Measurements from ENCODE around the gene ESPN. TPM values are rescaled to one million over a fixed set of nuclear protein-coding genes. Genes with fewer than 3 reads are reported as not detected.

Gene ESPN
- total RNA-seq, 1 experiment from 2014 or later = 8.5 TPM

DNA sequence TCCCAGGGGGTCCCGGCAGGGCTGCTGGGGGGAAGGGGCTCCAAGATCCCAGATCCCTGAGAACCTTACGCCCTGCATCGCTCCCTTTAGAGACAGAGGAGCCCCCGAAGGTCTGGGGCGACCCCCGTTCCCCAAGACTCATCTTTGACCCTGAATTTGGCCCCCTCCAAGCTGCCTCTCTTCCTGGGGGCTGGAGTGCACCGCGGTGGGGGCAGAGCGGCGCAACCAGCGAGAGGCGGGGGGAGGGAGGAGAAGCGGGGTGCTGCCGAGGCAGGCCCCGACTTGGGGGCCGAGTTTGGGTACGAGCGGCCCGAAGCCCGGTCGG lies 72.3 kb downstream of the ESPN start:
- in situ Hi-C loops (cut with HindIII; ENCODE audit: low pct_unique_long_range_greater_than_20kb, low sequenced_read_pairs) = no loop called here

GRCh38 chr1:6497215-6497866 lies 72.8 kb downstream of the ESPN start:
- H3K36me3 ChIP-seq (ENCODE audit: control insufficient read depth, insufficient read depth, low read length) = no peaks in the 10 kb centered on the region
- intact Hi-C loops (cut with micrococcal nuclease; ENCODE audit: unreplicated experiment) = no loop called here
- H3K27ac ChIP-seq (ENCODE audit: low read length) = no peak overlapping the region
- H3K4me1 ChIP-seq (ENCODE audit: control insufficient read depth, insufficient read depth, low read length) = peaks cover 13% of the 10 kb centered on the region
- BruUV-seq (replicated peaks) = no TSS peak
- no peak for TF ChIP-seq SIN3A (IDR thresholded peaks at IDR 0.05; ENCODE audit: borderline replicate concordance, insufficient read depth, low read depth, low read length)
- TF ChIP-seq TCF7L2 (IDR thresholded peaks at IDR 0.05; ENCODE audit: low read depth, low read length) = no peak
- no peak for TF ChIP-seq POLR2AphosphoS5 (IDR thresholded peaks at IDR 0.05; ENCODE audit: low read depth, low read length)
- TF ChIP-seq, protein P1, sequence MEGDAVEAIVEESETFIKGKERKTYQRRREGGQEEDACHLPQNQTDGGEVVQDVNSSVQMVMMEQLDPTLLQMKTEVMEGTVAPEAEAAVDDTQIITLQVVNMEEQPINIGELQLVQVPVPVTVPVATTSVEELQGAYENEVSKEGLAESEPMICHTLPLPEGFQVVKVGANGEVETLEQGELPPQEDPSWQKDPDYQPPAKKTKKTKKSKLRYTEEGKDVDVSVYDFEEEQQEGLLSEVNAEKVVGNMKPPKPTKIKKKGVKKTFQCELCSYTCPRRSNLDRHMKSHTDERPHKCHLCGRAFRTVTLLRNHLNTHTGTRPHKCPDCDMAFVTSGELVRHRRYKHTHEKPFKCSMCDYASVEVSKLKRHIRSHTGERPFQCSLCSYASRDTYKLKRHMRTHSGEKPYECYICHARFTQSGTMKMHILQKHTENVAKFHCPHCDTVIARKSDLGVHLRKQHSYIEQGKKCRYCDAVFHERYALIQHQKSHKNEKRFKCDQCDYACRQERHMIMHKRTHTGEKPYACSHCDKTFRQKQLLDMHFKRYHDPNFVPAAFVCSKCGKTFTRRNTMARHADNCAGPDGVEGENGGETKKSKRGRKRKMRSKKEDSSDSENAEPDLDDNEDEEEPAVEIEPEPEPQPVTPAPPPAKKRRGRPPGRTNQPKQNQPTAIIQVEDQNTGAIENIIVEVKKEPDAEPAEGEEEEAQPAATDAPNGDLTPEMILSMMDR (IDR thresholded peaks at IDR 0.05) = no peak
- TF ChIP-seq REST (IDR thresholded peaks at IDR 0.05; ENCODE audit: insufficient read depth in 1 of 2, low read depth in 2 of 2, low read length in 1 of 2) = no peak
- ATAC-seq = peak; percentile 72
- ChIA-PET POLR2A (no interaction called here), CTCF (no interaction called here)
- peak overlapping the region; percentile 54 to 59 for H3K4me3 ChIP-seq (ENCODE audit: low read depth in 2 of 2, low read length in 2 of 2)
- DNase-seq (ENCODE audit: low read depth, low spot score) = no peak
- no peaks in the 10 kb centered on the region for H3K27me3 ChIP-seq (ENCODE audit: control insufficient read depth, insufficient read depth, low read length)
- H3K9me3 ChIP-seq (ENCODE audit: control insufficient read depth, insufficient read depth, low read depth, low read length) = no peaks in the 10 kb centered on the region
- in situ Hi-C loops (cut with HindIII; ENCODE audit: low pct_unique_long_range_greater_than_20kb, low sequenced_read_pairs) = no loop called here

More for the DNA sequence above, 72.3 kb downstream of the ESPN start:
- CTCF ChIA-PET = no interaction called here
- H3K4me1 ChIP-seq (ENCODE audit: control insufficient read depth, insufficient read depth, low read length) = peaks cover 17% of the 10 kb centered on the region
- H3K9me3 ChIP-seq (ENCODE audit: control insufficient read depth, insufficient read depth, low read depth, low read length) = no peaks in the 10 kb centered on the region
- intact Hi-C loops (cut with micrococcal nuclease; ENCODE audit: unreplicated experiment) = no loop called here
- POLR2A ChIA-PET = no interaction called here
- no peak for ATAC-seq
- no peak for DNase-seq (ENCODE audit: low read depth, low spot score)
- H3K27me3 ChIP-seq (ENCODE audit: control insufficient read depth, insufficient read depth, low read length) = no peaks in the 10 kb centered on the region
- H3K27ac ChIP-seq (ENCODE audit: low read length) = peak overlapping the region; percentile 44; the same call in 1 of the 2 replicates
- no peaks in the 10 kb centered on the region for H3K36me3 ChIP-seq (ENCODE audit: control insufficient read depth, insufficient read depth, low read length)
- peak overlapping the region; percentile 54 to 59 for H3K4me3 ChIP-seq (ENCODE audit: low read depth in 2 of 2, low read length in 2 of 2)
- no TSS peak for BruUV-seq (replicated peaks)
- no peak for TF ChIP-seq REST (IDR thresholded peaks at IDR 0.05; ENCODE audit: insufficient read depth in 1 of 2, low read depth in 2 of 2, low read length in 1 of 2)
- no peak for TF ChIP-seq SIN3A (IDR thresholded peaks at IDR 0.05; ENCODE audit: borderline replicate concordance, insufficient read depth, low read depth, low read length)
- TF ChIP-seq, protein P1 (IDR thresholded peaks at IDR 0.05) = no peak
- TF ChIP-seq POLR2AphosphoS5 (IDR thresholded peaks at IDR 0.05; ENCODE audit: low read depth, low read length) = no peak
- TF ChIP-seq TCF7L2 (IDR thresholded peaks at IDR 0.05; ENCODE audit: low read depth, low read length) = no peak

All from Panc1 (cell line).